HG03097 (cell line): ENCODE results near the gene HCAR2.
"Not testable (repeated sequence)": the region's sequence is repeated elsewhere in the genome, so short reads cannot be mapped to it uniquely, and the experiment has no call there.

Experiments used
- ATAC-seq: cut with Tn5 transposase; IDR thresholded peaks from one replicate; pipeline ENCODE4 v1.9.1; 2021; ENCODE audit not compliant: unreplicated experiment, low FRiP score

Gene HCAR2

GRCh38 chr12:122669397-122670070 lies 33.6 kb downstream of the HCAR2 start:
- no peak for ATAC-seq

DNA sequence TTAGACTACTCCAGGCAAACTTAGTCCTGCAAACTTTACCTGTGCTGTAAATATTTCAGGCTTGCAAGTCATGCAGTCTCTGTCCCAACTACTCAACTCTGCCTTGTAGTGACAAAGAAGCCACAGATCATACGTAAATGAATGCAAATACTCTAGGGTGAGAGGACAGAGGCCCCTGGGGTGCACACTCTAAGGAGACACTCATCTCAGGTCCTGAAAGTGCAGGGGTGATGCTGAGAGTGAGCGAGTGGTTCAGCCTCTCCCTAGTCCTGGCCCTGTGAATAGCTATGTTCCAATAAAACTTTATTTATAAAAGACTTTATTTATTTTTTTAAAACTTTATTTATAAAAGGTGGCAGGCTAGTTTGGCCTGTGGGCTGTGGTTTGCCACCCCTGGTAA lies 34.9 kb downstream of the HCAR2 start:
- ATAC-seq, result no peak

- ATAC-seq, result no peak
Measured at GRCh38 chr12:122665759-122666158, 37.4 kb downstream of the HCAR2 start.

DNA sequence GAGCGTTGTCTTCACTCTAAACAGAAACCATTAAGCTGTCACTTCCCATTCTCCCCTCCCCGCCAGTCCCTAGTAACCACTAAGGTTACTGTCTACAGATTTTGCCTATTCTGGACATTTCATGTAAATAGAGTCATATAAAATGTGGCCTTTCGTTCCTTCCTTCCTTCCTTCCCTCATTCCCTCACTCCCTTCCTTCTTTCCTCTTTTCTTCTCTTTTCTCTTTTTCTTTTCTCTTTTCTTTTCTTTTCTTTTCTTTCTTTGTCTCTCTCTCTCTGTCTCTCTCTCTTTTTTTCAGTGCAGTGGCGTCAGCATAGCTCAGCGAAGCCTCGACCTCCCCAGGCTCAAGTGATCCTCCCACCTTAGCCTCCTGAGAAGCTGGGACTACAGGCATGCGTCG lies 37.8 kb downstream of the HCAR2 start:
- no peak for ATAC-seq

DNA sequence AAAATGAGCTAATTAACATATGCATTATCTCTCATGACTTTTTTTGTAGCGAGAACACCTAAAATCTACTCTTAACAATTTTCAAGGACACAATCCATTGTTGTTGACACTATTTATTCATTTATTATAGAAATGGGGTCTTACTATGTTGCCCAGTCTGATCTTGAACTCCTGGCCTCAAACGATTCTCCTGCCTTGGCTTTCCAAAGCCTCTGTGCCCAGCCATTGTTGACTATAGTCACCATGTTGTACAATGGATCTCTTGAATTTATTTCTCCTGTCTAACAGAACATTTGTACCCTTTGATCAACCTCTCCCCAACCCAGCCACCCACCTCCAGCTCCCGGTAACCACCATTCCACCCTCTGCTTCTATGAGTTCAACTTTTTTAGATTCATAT lies 41.2 kb downstream of the HCAR2 start:
- ATAC-seq, result no peak

DNA sequence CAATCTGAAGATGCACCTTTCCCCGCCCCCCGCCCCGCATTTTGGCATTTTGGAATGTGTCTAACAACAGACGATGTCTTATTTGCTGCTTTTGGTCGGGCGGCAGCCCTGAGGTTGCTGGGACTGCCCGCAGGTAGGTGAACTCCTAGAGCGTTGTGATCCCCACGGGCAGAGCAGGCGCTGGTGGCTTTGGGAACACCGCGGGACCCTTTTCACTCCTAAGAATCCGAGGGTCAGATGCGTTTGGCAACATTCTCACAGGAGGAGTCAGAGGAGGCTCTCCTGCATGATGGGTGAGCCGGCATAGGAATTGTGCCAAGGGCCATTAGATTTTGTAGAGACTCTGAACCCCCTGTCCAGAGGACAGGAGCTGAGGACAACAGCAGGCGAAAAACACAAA lies 41.9 kb downstream of the HCAR2 start:
- no peak for ATAC-seq

GRCh38 chr12:122659579-122659978 lies 43.6 kb downstream of the HCAR2 start:
- no peak for ATAC-seq

DNA sequence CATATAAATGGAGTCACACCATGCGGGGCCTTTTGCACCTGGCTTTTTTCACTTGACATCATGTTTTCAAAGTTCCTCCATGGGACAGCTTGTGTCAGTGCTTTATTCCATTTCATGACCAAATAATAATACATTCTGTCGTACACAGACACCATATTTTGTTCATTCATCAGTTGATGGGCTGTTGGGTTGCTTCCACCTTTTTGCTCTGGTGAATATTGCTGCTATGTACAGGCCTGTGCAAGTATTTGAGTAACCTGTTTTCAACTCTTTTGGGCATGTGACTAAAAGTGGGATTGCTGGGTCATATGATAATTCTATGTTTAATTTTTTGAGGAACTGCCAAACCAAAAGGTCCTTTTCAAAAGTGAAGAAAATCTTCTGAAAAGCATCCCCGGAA lies 46.9 kb downstream of the HCAR2 start:
- no peak for ATAC-seq

DNA sequence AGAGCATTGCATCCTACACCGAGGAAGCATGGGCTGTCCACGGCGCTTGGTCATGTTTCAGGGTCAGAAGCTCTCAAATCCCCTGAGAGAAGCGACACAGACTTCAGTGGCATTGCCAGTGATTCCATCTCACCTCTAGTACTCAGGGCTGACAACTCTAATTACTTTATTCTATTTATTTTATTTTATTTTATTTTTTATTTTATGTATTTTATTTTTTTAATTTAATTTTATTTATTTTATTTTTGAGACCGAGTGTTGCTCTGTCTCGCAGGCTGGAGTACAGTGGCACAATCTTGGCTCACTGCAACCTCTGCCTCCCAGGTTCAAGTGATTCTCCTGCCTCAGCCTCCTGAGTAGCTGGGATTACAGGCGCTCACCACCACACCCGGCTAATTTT lies 49.9 kb downstream of the HCAR2 start:
- not testable (repeated sequence) for ATAC-seq

DNA sequence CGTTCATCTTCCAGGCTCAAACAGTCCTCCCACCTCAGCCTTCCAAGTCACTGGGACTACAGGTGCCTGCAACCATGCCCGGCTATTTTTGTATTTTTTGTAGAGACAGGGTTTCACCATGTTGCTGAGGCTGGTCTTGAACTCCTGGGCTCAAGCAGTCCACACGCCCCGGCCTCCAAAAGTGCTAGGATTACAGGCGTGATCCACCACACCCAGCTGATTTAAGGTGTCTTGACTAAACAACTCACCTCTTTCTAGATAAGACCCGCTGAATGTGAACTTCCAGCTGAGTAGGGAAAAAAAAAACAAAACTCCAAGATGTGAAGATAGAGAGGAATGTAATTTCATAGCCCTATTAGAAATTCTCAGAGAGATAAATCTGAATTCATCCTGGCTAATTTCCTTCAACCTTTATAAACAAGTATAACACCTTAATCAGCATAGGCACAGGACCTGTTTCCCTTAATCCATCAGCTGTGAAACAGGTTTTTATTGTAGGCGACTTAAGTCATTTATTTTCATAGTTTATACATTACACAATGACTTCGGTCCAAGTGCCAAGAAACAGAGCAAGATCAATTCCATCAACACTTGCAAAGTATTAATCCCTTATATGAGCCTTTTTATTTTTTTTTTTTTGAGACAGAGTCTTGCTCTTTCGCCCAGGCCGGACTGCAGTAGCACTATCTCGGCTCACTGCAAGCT lies 51.5 kb downstream of the HCAR2 start:
- no peak for ATAC-seq
